Esophagus squamous epithelium (tissue), 5 donors: ENCODE results near the gene AIF1. TPM values are rescaled to one million over a fixed set of nuclear protein-coding genes. Genes with fewer than 3 reads are reported as not detected.
A peak's percentile ranks its signal among the peaks of the same experiment; 100 is the strongest.

Source experiments
- DNase-seq: peaks from one replicate; lab custom pipeline; 2025; lab: John Stamatoyannopoulos, UW
- H3K27ac ChIP-seq, 4 donors: fragments of 200-600 bp; sonication (generic); one replicate each; pipeline ENCODE4 v1.5.1; 2016 to 2019; ENCODE audit warnings: mild to moderate bottlenecking in 1 of 4
- H3K27me3 ChIP-seq, 4 donors: fragments of 200-600 bp; sonication (generic); 1 replicate in 3 of 4; 2 replicates in 1 of 4; pipeline versions ENCODE4 v1.5.1 to v1.6.0; 2017 to 2021; ENCODE audit warnings: antibody characterized with exemption in 1 of 4
- H3K36me3 ChIP-seq, 3 donors: fragments of 200-600 bp; sonication (generic); one replicate each; pipeline ENCODE4 v1.5.1; 2016 to 2019
- H3K4me1 ChIP-seq, 3 donors: fragments of 200-600 bp; sonication (generic); one replicate each; pipeline ENCODE4 v1.5.1; 2017 to 2019
- H3K4me3 ChIP-seq, 4 donors: fragments of 200-600 bp; sonication (generic); 1 replicate in 3 of 4; 2 replicates in 1 of 4; pipeline ENCODE4 v1.5.1; 2016 to 2019; ENCODE audit warnings: mild to moderate bottlenecking in 2 of 4, moderate library complexity in 1 of 4
- H3K9me3 ChIP-seq, 3 donors: fragments of 200-600 bp; sonication (generic); one replicate each; pipeline ENCODE4 v1.5.1; 2016 to 2019
- CTCF ChIP-seq, 6 experiments: fragments of 450-650 bp in 4 of 6; fragments of 200-600 bp in 2 of 6; sonication (generic) in 2 of 6; IDR thresholded peaks; one replicate each; pipeline ENCODE4 v1.5.1; 2016 to 2019; ENCODE audit warnings: antibody characterized with exemption in 6 of 6, mild to moderate bottlenecking in 4 of 6, moderate library complexity in 4 of 6
- POLR2A ChIP-seq, 4 donors: fragments of 450-650 bp; IDR thresholded peaks; one replicate each; pipeline ENCODE4 v1.6.1; 2017; ENCODE audit warnings: antibody characterized with exemption in 4 of 4, mild to moderate bottlenecking in 4 of 4, moderate library complexity in 3 of 4
- WGBS, 2 donors: methylation state at CpG; one replicate each; pipeline ENCODE4 v1.1.5; 2018; 5-methylcytosine and 5-hydroxymethylcytosine counted together
- intact Hi-C: fragments of 100-400 bp; cut with DNase I; formaldehyde crosslinking; loops from one replicate; pipeline ENCODE4 v1.15.0; 2022
- total RNA-seq, 4 donors: library from RNA; depleted of rRNA; stranded (reverse); fragments of >200 nt; gene quantifications; one replicate each; pipeline ENCODE4 v1.1.0, GENCODE V29; 2016
- donor health status: DM: yes; HTN: yes; CAD: no.

AIF1 gene
- total RNA-seq, 4 donors from 2014 or later: 2.4 to 30.7 (median 15.1) TPM

GRCh38 chr6:31658158-31658688, 43.2 kb downstream of the AIF1 start:
- WGBS, 2 donors: 72 to 83% methylated on average over 4 of the region's 4 CpGs
- intact Hi-C loops: no loop called here
- Histone ChIP-seq H3K27ac (peak overlapping the region in 2 of 4 donors; percentile 25 to 94), H3K9me3 (no peaks in the 10 kb centered on the region), H3K36me3 (peaks cover 4 to 61% (median 13%) of the 10 kb centered on the region in 3 donors), H3K4me1 (peaks cover 19 to 67% (median 31%) of the 10 kb centered on the region in 3 donors), H3K27me3 (no peaks in the 10 kb centered on the region), H3K4me3 (no peak overlapping the region)
- TF ChIP-seq POLR2A (IDR thresholded peaks at IDR 0.05): no peak
- no peak for TF ChIP-seq CTCF (IDR thresholded peaks at IDR 0.05)
- DNase-seq: no peak

GRCh38 chr6:31658983-31659648, 44.1 kb downstream of the AIF1 start:
- H3K27ac ChIP-seq: peak overlapping the region; percentile 90 to 95 (median 92)
- H3K9me3 ChIP-seq: no peaks in the 10 kb centered on the region
- H3K27me3 ChIP-seq: no peaks in the 10 kb centered on the region
- intact Hi-C loops: no loop called here
- peaks cover 4 to 67% (median 13%) of the 10 kb centered on the region in 3 donors for H3K36me3 ChIP-seq
- TF ChIP-seq CTCF (IDR thresholded peaks at IDR 0.05) (no peak), POLR2A (IDR thresholded peaks at IDR 0.05) (no peak)
- peaks cover 28 to 68% (median 34%) of the 10 kb centered on the region in 3 donors for H3K4me1 ChIP-seq
- peak overlapping the region; percentile 52 to 78 (median 70) for H3K4me3 ChIP-seq
- 50 to 69% methylated on average over 4 to 6 of the region's 13 CpGs for WGBS, 2 donors
- DNase-seq: no peak

- no peaks in the 10 kb centered on the region for H3K9me3 ChIP-seq
- WGBS, 2 donors: 18% methylated on average over 12 of the region's 13 CpGs; no CpG with 5 or more reads in 1 of the 2 donors
- TF ChIP-seq POLR2A (IDR thresholded peaks at IDR 0.05): no peak
- TF ChIP-seq CTCF (IDR thresholded peaks at IDR 0.05): no peak
- intact Hi-C loops: no loop called here
- no peaks in the 10 kb centered on the region for H3K27me3 ChIP-seq
- no peak for DNase-seq
- peaks cover 31 to 74% (median 37%) of the 10 kb centered on the region in 3 donors for H3K4me1 ChIP-seq
- peaks cover 4 to 65% (median 13%) of the 10 kb centered on the region in 3 donors for H3K36me3 ChIP-seq
- H3K4me3 ChIP-seq: peak overlapping the region; percentile 52 to 78 (median 70)
- peak overlapping the region; percentile 90 to 95 (median 92) for H3K27ac ChIP-seq
These were observed 44.8 kb downstream of the AIF1 start for GRCh38 chr6:31659649-31660380.

GRCh38 chr6:31660381-31661261, 45.6 kb downstream of the AIF1 start, which contains the start of gene C6orf47:
C6orf47 (minus strand) TSS chr6:31660778; CDS start chr6:31659947, 831 bp downstream.
- H3K4me1 ChIP-seq: peaks cover 31 to 74% (median 37%) of the 10 kb centered on the region in 3 donors
- no peak for DNase-seq
- intact Hi-C loops: no loop called here
- 0% methylated on average over 2 to 21 of the region's 52 CpGs for WGBS, 2 donors
- H3K9me3 ChIP-seq: no peaks in the 10 kb centered on the region
- H3K27ac ChIP-seq: peak within 1 kb of the TSS; percentile 90 to 95 (median 92)
- H3K4me3 ChIP-seq: peak within 1 kb of the TSS; percentile 52 to 78 (median 70)
- no peaks in the 10 kb centered on the region for H3K27me3 ChIP-seq
- peaks cover 4 to 57% (median 13%) of the 10 kb centered on the region in 3 donors for H3K36me3 ChIP-seq
- TF ChIP-seq POLR2A (IDR thresholded peaks at IDR 0.05) (peak in 3 of 4 donors; percentile 26 to 91 (median 89)), CTCF (IDR thresholded peaks at IDR 0.05) (peak in 1 of 6 experiments; percentile 14)
